Stimulated activated CD8-positive, alpha-beta memory T cell treated with anti-CD3 and anti-CD28 coated beads, Interleukin-4, amount 100 ng/mL, for 48 hours (primary cell): ENCODE data around the gene FAM227A.
"Not testable (repeated sequence)": the region's sequence is repeated elsewhere in the genome, so short reads cannot be mapped to it uniquely, and the experiment has no call there.

Experiments
- DNase-seq: peaks from one replicate; pipeline ENCODE4 v3.0.0-alpha.2; 2020

FAM227A gene

DNA sequence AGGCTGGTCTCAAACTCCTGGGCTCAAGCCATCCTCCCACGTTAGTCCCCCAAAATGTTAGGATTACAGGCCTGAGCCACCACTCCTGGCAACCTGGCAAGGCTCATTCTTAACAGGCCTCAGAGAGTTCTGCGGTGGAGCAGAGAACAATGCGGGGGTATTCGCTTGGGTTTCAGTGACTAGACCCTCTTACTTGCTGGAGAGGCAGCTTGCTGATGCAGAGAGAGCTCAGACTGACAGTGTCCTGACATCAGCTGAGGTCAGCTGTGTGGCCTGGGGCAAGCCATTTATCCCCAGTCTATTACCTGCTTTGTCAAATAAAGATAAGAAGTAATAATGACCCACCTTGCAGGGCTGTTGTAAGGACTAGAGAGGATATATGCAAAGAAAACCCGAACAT is 46.0 kb downstream of the FAM227A start:
- no peak for DNase-seq

DNA sequence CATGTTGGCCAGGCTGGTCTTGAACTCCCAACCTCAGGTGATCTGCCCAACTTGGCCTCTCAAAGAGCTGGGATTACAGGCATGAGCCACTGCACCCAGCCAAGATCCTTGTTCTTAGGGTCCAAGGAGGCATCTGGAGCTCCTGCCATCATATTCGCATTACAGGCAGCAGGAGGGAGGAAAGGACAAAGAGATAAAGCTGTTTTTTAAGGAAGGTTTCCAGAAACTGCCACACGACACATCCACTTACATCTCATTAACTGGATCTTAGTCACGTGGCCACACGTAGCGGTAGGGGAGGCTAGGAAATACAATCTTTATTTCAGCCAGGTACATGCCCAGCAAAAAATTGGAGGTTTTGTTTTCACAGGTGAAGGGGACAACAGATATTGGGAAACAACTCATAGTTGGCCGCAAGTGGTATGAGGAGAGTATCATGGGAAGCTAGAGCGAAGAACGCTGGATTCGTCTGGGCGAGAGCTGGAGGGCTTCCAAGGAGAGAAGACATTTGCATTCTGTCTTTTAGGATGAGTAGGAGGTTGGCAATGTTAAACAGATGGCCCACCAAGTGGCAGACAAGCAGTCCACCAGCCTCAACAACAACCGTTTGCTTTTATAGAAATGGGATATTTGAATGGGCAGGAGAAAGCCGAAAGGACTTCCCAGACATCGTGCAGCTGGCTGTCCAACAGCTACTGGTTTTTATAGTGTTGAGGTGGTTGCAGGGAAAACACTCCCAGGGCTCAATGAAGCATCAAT is 47.0 kb downstream of the FAM227A start:
- no peak for DNase-seq

DNA sequence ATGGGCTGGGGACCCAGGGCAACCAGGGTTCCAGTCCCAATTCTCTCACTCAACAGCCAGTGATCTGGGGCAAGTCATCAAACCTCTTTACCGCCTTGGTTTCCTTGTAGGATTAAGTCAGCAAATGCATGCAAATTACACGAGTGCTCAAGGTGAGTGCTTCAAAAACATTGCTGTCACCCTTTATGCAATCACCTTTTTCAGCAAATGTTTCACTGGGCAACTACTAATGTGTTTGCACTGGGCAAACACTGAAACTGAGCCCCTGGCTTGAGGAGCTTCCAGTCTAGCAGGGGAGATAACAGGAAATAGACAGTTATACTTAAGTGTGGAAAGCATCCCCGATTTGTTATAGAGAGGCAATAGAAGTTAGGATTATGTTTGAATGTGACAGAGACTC is 48.5 kb downstream of the FAM227A start:
- DNase-seq: no peak

DNA sequence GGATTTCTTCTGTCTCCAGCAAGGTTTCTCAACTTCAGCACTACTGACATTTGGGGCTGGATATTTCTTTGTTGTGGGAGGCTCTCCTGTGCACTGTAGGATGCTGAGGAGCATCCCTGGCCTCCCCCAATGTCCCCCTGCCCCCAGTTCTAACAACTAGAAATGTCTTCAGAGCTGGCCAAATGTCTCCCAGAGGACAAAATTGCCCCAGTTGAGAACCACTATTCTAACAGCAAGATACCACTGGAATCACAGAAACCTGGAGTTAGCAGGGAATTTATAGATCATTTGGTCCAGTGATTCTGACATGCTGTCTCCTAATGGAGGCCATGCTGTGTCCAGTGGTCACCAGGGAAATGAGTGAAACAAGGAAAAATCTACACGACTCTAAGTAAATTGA is 54.0 kb downstream of the FAM227A start:
- no peak for DNase-seq

DNA sequence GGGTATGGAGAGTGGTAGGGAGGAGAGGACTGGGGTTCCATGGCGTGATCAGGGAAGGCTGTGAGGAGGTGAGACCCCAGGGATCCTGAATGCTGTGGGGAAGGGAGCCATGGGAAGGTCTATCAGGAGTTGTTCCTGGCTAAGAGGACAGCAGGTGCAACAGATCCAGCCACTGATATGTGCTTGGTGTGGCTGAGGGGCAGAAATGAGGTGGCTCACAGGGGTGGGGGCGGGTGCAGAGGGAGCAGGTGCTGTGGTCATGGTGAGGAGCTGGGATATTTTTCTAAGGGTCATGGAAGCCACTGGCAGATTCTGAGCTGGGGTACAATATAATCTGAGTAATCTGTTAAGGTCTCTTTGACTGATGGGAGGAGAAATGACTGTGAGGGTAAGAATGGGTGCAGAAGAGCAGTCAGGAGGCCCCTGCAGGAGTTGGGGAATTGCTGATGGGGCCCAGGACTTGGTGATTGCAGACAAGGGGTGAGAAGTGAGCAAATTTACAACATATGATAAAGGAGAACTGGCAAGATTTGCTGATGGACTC is 54.9 kb downstream of the FAM227A start:
- DNase-seq: no peak

DNA sequence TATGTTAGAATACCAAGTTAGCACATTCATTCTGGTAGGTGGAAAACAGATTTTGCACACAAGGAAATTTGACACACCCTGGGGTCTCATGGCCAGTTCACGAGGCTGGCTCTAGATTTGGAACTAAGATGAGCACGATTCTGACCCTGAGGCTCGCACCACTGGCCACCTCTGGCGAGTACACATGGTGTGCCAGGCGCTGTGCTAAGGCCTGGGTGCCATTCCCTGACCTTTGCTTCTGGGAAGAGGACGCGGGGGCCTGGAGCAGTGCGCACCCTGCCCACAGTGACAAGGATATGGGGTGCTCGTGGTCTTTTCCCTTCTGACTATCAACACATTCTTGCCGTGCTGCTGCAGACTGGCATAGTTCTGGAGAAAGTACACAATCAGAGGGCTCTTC is 56.7 kb downstream of the FAM227A start:
- no peak for DNase-seq

DNA sequence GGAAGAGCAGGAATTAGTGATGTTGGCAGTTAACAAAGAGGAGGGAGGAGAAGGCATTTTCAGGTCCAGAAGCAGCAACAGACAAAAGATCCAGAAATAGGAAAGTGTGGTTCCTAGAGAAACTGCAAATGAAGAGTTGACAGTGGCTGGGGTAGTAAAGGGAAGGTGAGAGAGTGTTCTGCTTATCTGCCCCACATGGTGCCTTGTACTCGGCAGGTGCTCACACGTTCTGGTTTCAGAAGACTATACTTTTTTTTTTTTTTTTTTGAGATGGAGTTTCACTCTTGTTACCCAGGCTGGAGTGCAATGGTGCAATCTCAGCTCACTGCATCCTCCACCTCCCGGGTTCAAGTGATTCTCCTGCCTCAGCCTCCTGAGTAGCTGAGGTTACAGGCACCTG is 73.3 kb downstream of the FAM227A start:
- DNase-seq: not testable (repeated sequence)

DNA sequence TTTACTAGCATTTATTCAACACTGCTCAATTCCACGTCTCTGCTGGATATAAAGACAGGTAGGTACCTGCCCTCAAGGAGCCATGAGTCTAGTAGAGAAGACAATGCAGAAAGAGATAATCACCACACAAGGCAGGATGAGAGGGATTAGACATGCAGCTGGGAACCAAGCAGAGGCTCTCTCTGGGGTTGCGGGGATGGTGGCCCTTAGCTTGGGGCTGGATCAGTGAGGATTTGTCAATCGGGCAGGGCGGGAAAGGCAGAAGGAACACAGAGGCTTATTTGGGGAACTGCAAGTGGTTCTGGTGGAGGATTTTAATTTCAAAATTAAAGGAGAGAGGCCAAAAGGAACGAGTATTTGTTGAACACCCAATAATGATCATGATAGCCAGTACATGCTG is 77.7 kb downstream of the FAM227A start:
- DNase-seq: no peak

DNA sequence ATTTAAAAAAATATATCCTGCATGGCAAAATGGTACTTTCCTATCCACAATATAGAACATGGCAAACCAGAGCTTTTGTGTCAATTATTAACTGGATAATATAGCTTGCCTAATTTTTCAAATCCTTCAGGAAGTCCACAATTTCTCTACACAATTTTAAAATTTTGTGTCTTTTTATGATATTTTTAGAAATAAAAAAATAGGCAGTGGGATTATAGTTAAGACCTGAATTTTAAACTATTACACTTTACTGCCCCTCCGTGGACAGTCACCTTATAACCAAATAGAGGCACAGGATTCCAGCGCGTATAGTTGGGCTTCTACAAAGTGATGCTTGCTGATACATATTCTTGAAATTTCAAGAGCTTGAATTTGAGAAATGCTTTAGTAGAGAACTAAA is 84.1 kb downstream of the FAM227A start:
- DNase-seq: peak; percentile 29

DNA sequence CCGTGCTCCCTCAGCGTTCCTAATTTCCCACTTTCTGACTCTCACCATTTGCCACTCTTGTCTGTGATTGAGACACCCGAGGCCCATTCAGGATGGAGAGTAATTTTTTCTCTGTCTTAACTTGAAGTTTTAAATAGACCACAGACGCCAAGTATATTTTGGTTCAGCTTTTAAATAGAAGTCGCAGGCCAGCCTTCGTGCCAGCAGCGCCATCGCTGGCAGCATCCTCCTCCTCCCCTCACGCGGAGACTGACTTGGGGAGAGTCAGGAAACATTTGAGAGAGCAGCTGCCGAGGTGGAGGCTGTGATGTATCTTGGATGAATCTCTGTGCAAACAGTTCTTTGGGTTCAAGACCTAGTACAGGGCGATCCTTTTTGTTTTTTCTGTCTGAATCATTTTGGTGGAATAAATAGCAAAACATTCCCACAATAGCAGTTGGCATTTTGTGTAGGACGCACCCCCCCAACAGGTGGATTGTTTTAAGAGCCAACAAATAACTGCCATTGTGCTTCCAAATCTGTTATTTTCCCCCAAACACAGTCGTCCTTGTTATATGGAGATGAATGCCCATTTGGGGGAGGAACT is 85.3 kb downstream of the FAM227A start:
- peak; percentile 59 for DNase-seq

DNA sequence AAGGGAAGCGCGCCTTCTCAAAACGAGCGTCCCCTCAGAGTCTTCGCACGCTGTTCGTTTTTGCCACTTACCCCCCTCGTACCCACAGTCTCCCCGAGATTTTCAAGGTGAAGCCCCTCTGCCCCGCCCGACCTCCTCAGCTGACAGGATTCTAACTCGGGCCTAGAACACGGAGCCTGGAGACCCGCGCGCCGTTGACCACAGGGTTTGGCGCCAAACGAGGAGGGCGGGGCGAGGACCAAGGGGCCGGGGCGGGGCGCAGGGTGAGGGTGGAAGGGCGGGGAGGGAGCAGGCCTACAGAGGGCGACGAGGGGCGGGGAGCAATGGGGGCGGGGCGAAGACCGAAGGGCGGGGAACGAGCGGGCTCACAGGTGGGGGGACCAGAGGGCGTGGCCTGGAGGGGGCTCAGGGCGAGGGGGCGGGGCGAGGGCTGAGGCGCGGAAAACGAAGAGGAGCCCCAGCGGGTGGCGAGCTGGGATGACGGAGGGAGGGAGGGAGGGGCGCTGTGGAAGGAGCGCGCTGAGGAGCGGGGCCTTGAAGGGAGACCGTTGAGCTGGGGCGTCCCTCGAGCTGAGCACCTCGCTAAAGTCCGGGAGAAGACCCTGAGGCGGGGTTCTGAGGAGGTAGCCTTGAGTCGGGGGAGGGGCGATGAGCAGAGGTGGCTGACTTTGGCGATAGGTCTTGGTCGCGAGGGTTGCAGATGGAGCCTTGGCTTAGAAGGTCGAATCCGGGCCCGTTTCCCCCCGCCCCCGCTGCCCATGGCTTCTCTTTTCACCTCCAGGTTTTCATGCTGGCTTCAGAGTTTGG is 86.0 kb downstream of the FAM227A start, which contains the start of gene DMC1:
TSS of gene DMC1 (minus strand) at position 212 of the 807 bp plus-strand sequence. CDS start 1,927 bp downstream, outside the sequence.
- peak; percentile 99 for DNase-seq

DNA sequence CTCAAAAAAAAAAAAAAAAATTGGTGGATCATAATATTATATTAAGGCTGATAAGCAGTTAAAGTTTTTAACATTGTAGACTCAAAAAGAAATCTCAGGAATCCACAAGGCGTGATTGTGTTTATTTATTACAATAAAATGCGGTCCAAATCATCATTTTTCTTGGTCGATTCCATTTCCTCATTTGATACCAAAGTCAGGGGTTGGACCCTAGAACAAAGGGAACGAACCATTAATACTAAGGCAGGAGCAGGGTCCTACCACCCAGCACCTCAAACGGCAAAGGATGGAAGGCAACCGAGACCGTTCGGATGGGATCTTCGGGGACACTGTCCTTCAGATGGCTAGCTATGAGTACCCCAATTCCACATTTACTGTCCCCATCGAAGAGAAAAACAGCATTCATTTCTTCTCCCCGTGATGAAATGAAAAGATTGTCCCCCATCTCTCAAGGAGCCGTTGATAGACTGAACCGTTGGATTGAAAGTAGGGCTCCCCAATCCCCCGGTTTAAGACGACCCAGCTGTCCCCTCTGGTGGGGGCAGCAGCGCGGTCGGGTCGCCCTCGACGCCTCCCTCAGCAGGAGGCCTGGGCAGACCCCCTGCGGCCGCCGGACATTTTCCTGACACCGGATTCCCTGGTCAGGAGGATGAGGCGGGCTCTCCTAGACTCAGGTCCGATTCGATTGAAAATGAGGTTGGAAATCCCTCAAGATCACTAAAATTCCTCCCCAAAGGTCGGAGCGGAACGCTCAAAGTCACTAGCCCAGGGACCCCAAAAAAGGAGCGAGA is 86.8 kb downstream of the FAM227A start:
- no peak for DNase-seq

DNA sequence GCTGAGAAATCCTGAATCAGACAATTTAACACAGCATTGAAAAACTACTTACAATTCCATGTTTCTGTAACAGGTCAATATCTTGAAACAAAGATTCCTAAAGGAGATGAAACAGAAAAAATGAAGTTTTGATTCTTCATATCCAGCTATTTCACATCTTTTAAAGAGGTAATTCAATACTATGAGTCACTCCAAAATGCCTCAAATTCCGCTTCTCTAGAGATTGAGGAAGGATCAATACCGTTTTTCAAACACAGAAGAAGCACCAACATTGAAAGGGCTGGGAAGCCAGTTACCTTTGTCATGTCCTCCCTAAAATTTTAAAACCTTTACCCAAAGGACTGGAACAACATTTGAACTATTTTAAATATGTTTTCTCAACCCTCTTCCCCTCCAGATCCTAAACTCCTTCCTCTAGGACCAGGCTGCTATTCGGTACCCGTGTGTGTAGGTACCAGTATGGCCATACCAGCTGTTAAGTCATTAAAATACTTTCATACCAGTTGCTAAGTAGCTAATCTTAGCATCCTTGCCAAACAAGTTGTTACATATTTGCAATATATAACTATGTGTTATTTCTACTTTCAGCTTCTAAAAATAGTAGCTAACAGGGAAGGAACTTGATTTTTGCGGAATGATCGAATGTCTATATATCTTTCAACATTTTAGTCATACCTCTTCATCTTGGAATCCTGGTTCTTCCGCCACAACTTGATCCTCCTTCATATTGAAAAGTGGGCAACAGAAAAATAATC is 88.5 kb downstream of the FAM227A start:
- DNase-seq: no peak

DNA sequence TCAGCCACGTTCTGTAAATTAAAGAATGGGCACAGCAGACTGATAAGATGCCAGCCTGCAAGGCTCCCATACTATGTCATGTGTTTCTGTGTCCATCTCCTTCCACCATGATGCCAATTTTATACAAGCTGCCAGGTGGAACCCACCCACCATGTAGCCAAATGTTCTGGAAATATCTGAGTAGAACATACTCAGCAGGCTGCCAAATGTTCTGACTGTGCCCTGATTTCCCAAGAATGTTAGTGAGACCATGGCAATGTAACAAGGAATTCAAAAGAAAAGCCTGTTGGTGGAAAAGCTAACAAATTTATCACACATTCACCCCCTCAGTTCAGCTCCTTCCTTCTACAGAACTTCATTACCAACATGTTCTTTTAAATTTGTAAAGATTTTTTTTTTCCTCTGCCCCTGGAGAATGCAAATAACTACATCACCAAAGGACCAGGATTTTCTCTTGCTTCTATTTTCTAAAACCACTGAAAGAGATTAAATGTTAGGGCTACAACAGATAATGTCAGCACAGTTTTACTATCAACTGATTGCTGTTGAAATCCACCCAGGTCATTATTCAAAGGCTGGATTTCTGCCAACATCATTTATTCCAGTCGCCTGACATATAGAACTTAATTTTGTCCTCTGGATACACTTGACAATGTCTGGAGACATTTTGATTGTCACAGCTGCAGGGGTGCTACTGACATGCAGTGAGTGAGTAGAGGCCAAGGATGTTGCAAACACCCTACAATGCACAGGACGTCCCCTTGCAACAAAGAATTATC is 89.3 kb downstream of the FAM227A start:
- no peak for DNase-seq

DNA sequence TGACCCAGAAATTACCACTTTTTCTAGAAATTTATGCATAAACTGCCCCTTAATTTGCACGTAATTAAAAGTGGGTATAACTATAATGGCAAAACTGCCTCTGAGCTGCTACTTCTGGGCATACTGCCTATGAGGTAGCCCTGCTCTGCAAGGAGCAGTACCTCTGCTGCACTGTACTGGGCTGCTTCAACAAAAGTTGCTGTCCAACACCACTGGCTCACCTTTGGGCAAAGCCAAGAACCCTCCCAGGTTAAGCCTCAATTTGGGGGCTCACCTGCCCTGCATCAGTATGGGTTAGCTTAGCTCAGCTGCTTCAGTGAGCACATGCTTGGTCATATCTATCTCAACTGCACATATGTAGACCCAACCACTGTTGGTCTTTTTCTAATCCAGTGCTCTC is 90.8 kb downstream of the FAM227A start:
- no peak for DNase-seq

DNA sequence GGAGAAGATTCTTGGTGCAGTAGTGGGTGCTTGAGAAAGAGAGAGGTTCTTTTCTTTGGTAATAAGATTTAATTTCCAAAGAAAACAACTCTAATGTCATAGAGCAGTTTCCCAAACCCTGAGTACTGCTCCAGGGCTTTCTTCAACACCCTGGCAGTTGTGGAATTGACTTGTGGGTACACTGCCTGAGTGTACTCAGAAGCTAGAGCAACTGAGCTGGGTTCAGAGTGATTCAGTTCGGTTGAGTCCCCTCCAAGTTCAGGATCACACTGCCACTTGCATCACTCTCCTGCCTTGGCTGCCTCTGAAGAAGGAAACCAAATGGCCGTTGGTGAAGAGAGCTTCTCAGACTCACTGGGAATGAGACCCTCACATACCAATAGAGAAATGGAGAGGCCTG is 91.5 kb downstream of the FAM227A start:
- no peak for DNase-seq

DNA sequence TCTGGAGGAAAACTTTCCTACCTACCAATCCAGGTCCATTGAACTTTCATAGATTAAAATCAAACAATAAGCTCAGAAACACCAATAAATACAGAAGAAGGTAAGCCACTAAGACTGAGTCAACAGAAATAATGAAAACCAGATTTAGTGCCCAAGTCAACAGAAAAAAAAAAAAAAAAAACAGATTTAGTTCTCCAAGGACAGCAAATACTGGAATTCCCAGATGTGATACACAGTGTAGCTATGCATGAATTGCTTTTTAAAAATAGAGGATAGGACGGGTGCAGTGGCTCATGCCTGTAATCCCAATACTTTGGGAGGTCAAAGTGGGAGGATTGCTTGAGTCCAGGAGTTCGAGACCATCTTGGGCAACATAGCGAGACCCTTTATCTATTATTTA is 101.9 kb downstream of the FAM227A start:
- DNase-seq: no peak

DNA sequence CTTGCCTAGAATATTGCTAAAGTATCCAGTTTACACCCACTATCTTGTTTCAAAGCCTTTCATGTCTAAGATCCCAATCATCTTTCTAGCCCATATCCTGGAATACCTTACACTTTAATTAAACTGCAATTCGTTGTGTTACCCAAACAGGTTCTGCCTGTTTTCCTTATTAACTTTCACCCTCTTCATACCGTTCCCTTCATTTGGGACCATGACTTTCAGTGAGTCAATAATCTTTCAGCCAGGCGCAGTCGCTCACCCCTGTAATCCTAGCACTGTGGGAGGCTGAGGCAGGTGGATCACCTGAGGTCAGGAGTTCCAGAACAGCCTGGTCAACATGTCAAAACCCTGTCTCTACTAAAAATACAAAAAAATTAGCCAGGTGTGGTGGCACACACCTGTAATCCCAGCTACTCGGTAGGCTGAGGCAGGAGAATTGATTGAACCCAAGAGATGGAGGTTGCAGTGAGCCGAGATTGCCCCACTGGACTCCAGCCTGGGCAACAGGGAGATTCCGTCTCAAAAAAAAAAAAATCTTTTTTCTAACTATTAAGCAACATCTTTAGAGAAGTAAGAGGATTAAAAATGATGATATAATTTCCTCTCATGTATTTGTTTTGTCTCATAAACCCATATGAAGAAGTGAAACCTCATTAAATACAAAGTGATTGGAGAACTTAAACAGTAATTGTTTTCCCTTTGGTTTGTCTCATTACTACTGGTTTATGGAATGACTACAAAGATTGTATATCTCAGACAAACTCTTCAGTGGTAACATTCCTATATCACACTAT is 106.9 kb downstream of the FAM227A start:
- DNase-seq: no peak

DNA sequence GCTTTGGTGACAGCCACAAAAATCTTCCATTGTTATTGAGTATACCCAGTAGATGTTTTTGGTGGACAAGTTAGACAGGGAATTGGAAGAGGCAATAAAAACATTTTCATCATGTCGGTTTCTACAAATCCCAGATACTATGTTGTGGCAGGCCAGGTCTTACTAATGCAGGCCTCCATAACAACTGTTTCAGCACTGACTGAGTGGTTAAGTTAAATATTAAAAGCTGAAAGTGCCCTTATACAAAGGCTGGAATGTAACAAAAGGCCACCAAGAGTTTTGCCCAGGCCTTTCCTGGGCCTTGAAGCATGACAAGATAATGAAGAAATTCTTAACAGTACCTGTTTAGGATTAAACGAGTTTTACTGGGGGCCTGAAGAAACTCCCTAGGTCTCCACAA is 115.5 kb downstream of the FAM227A start:
- DNase-seq: no peak

DNA sequence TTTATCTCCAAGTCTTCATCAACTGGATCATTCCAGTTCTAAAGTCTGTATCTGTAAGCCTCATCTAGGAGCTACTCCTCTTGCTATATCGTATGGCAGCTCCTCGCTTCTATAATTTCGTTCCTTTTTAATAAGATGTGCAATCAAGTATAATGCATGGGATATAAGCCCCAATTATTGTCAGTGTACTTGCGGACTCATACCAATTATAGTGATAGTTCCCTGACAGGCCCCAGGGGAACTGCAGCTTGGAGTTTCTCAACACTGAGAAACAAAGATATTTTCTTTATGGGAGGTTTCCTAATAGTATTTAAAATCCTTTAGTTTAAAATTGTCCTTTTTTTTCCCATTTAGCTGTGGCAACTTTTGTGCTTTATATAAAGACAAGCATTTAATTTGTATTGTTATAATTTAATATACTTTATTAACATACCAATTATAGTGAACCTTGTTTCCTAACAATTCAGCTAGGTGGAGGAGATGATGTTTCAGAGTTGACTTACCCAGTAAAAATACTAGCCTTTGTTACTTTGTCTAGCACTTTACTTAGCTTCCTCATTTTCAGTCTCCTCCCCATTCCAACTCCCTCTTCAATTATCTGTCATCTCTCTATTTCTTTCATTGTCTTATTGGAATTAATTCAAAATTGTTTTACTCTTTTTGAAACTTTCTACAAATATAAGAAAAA is 124.8 kb downstream of the FAM227A start:
- no peak for DNase-seq
